HG03097 (cell line): ENCODE data around the gene TCEAL3.
"Not testable (repeated sequence)": the region's sequence is repeated elsewhere in the genome, so short reads cannot be mapped to it uniquely, and the experiment has no call there.

ENCODE experiments used
- ATAC-seq: cut with Tn5 transposase; IDR thresholded peaks from one replicate; pipeline ENCODE4 v1.9.1; 2021; ENCODE audit not compliant: unreplicated experiment, low FRiP score

The TCEAL3 gene

GRCh38 chrX:103607364-103608305, at the start of gene TCEAL3:
TCEAL3 (plus strand) TSS chrX:103607963; CDS start chrX:103609065, 1,102 bp downstream.
- ATAC-seq = no peak

- ATAC-seq = no peak
Observed at GRCh38 chrX:103560256-103560655, 47.5 kb upstream of the TCEAL3 start.

- ATAC-seq = no peak
Observed at GRCh38 chrX:103562801-103563200, 45.0 kb upstream of the TCEAL3 start.

GRCh38 chrX:103565197-103565596, 42.6 kb upstream of the TCEAL3 start:
- ATAC-seq = no peak

- ATAC-seq = no peak
Observed at GRCh38 chrX:103565752-103566151, 42.0 kb upstream of the TCEAL3 start.

GRCh38 chrX:103571121-103571520, 36.6 kb upstream of the TCEAL3 start:
- no peak for ATAC-seq

- no peak for ATAC-seq
Observed at GRCh38 chrX:103571726-103572125, 36.0 kb upstream of the TCEAL3 start.

- no peak for ATAC-seq
Observed at GRCh38 chrX:103573202-103573601, 34.6 kb upstream of the TCEAL3 start.

GRCh38 chrX:103584596-103584995, 23.2 kb upstream of the TCEAL3 start:
- no peak for ATAC-seq

- ATAC-seq = no peak
Observed at GRCh38 chrX:103585411-103586313, 22.1 kb upstream of the TCEAL3 start, which contains the start of gene TCEAL4. TCEAL4 (plus strand) TSS chrX:103585515; CDS start chrX:103586676, 1,161 bp downstream.

GRCh38 chrX:103586314-103586646, 21.5 kb upstream of the TCEAL3 start:
- no peak for ATAC-seq

- no peak for ATAC-seq
Observed at GRCh38 chrX:103586659-103587058, 21.1 kb upstream of the TCEAL3 start.

- ATAC-seq = not testable (repeated sequence)
Observed at GRCh38 chrX:103592295-103592694, 15.5 kb upstream of the TCEAL3 start.

GRCh38 chrX:103595202-103595601, 12.6 kb upstream of the TCEAL3 start:
- ATAC-seq = not testable (repeated sequence)

GRCh38 chrX:103608306-103608963, 672 bp downstream of the TCEAL3 start:
- ATAC-seq = no peak

- no peak for ATAC-seq
Observed at GRCh38 chrX:103610282-103610681, 2.5 kb downstream of the TCEAL3 start.

- no peak for ATAC-seq
Observed at GRCh38 chrX:103613362-103613890, 5.7 kb downstream of the TCEAL3 start.

GRCh38 chrX:103614999-103615398, 7.2 kb downstream of the TCEAL3 start:
- no peak for ATAC-seq

- no peak for ATAC-seq
Observed at GRCh38 chrX:103615781-103616371, 8.1 kb downstream of the TCEAL3 start.

GRCh38 chrX:103616676-103617186, 9.0 kb downstream of the TCEAL3 start:
- ATAC-seq = no peak
